Measurements from ENCODE around the gene ARHGAP10.

Gene ARHGAP10

GRCh38 chr4:147735413-147736301 is 3.8 kb downstream of the ARHGAP10 start:
- no peak for TF ChIP-seq POLR2A (IDR thresholded peaks at IDR 0.05; ENCODE audit: extremely low read depth, insufficient read length)
- TF ChIP-seq MYC (IDR thresholded peaks at IDR 0.05; ENCODE audit: low read depth, low read length) = no peak
- no peak for TF ChIP-seq CTCF (IDR thresholded peaks at IDR 0.05; ENCODE audit: low read depth, low read length)
- TF ChIP-seq MAX (IDR thresholded peaks at IDR 0.05; ENCODE audit: low read depth, low read length) = no peak
- no peak overlapping the region for H3K4me3 ChIP-seq (ENCODE audit: low read depth, low read length)

GRCh38 chr4:147736458-147736857 is 4.6 kb downstream of the ARHGAP10 start:
- TF ChIP-seq POLR2A (IDR thresholded peaks at IDR 0.05; ENCODE audit: extremely low read depth, insufficient read length) (no peak), MYC (IDR thresholded peaks at IDR 0.05; ENCODE audit: low read depth, low read length) (no peak), CTCF (IDR thresholded peaks at IDR 0.05; ENCODE audit: low read depth, low read length) (no peak), MAX (IDR thresholded peaks at IDR 0.05; ENCODE audit: low read depth, low read length) (no peak)
- H3K4me3 ChIP-seq (ENCODE audit: low read depth, low read length) = no peak overlapping the region
- DNase-seq (ENCODE audit: low read depth) = no peak

More at GRCh38 chr4:147735413-147736301, 3.8 kb downstream of the ARHGAP10 start:
- DNase-seq (ENCODE audit: low read depth) = no peak

- H3K4me3 ChIP-seq (ENCODE audit: low read depth, low read length) = no peak overlapping the region
- no peak for TF ChIP-seq POLR2A (IDR thresholded peaks at IDR 0.05; ENCODE audit: extremely low read depth, insufficient read length)
- no peak for TF ChIP-seq MYC (IDR thresholded peaks at IDR 0.05; ENCODE audit: low read depth, low read length)
- TF ChIP-seq MAX (IDR thresholded peaks at IDR 0.05; ENCODE audit: low read depth, low read length) = no peak
- TF ChIP-seq CTCF (IDR thresholded peaks at IDR 0.05; ENCODE audit: low read depth, low read length) = no peak
- no peak for DNase-seq (ENCODE audit: low read depth)
Measured at GRCh38 chr4:147737623-147738022, 5.7 kb downstream of the ARHGAP10 start.

GRCh38 chr4:147739239-147739823 is 7.4 kb downstream of the ARHGAP10 start:
- no peak overlapping the region for H3K4me3 ChIP-seq (ENCODE audit: low read depth, low read length)
- TF ChIP-seq MAX (IDR thresholded peaks at IDR 0.05; ENCODE audit: low read depth, low read length) = no peak
- TF ChIP-seq CTCF (IDR thresholded peaks at IDR 0.05; ENCODE audit: low read depth, low read length) = no peak
- TF ChIP-seq POLR2A (IDR thresholded peaks at IDR 0.05; ENCODE audit: extremely low read depth, insufficient read length) = no peak
- no peak for TF ChIP-seq MYC (IDR thresholded peaks at IDR 0.05; ENCODE audit: low read depth, low read length)
- no peak for DNase-seq (ENCODE audit: low read depth)

GRCh38 chr4:147740176-147740575 is 8.3 kb downstream of the ARHGAP10 start:
- no peak overlapping the region for H3K4me3 ChIP-seq (ENCODE audit: low read depth, low read length)
- DNase-seq (ENCODE audit: low read depth) = no peak
- TF ChIP-seq POLR2A (IDR thresholded peaks at IDR 0.05; ENCODE audit: extremely low read depth, insufficient read length) = no peak
- TF ChIP-seq MYC (IDR thresholded peaks at IDR 0.05; ENCODE audit: low read depth, low read length) = no peak
- no peak for TF ChIP-seq CTCF (IDR thresholded peaks at IDR 0.05; ENCODE audit: low read depth, low read length)
- no peak for TF ChIP-seq MAX (IDR thresholded peaks at IDR 0.05; ENCODE audit: low read depth, low read length)

Data from NB4 (cell line).